SU-DHL-6 (cell line): ENCODE measurements around the gene PRSS2.
"Not testable (repeated sequence)": the region's sequence is repeated elsewhere in the genome, so short reads cannot be mapped to it uniquely, and the experiment has no call there.

ENCODE experiments used
- H2AFZ ChIP-seq: fragments of 200-600 bp; sonication (generic); 2 replicates; pipeline ENCODE4 v1.6.1; 2014; ENCODE audit warnings: low read depth, mild to moderate bottlenecking, moderate library complexity, mixed read lengths, antibody characterized with exemption, low read length; ENCODE audit not compliant: severe bottlenecking
- H3F3A ChIP-seq: fragments of 200-600 bp; shearing (Covaris generic); 2 replicates; pipeline ENCODE4 v1.6.0; 2016; ENCODE audit warnings: antibody characterized with exemption, mild to moderate bottlenecking; ENCODE audit not compliant: insufficient read depth
- H3K27ac ChIP-seq: fragments of 200-600 bp; sonication (generic); 2 replicates; pipeline ENCODE4 v1.5.1; 2016; ENCODE audit warnings: low read depth, mild to moderate bottlenecking, low read length, moderate library complexity, mixed read lengths
- H3K27me3 ChIP-seq: fragments of 200-600 bp; sonication (generic), shearing (Covaris generic); 2 replicates; pipeline ENCODE4 v1.6.0; 2014; ENCODE audit warnings: mild to moderate bottlenecking, low read length
- H3K36me3 ChIP-seq: fragments of 200-600 bp; sonication (generic); 2 replicates; pipeline ENCODE4 v1.6.1; 2014; ENCODE audit warnings: mild to moderate bottlenecking, low read length, mixed read lengths
- H3K4me2 ChIP-seq: fragments of 300-600, 200-600 bp; shearing (Covaris generic), sonication (generic); 2 replicates; pipeline ENCODE4 v1.6.0; 2014; ENCODE audit warnings: low read length, low read depth, mild to moderate bottlenecking; ENCODE audit not compliant: poor library complexity, severe bottlenecking
- H3K4me3 ChIP-seq: fragments of 200-600 bp; sonication (generic); 2 replicates; pipeline ENCODE4 v1.5.1; 2014; ENCODE audit warnings: antibody characterized with exemption, low read length, mild to moderate bottlenecking, mixed read lengths; ENCODE audit not compliant: insufficient read depth, poor library complexity, severe bottlenecking
- H3K79me2 ChIP-seq: fragments of 200-600 bp; sonication (generic); 2 replicates; pipeline ENCODE4 v1.6.1; 2014; ENCODE audit warnings: mild to moderate bottlenecking, low read length, moderate library complexity; ENCODE audit not compliant: insufficient read depth
- H3K9ac ChIP-seq: fragments of 200-600 bp; sonication (generic); 2 replicates; pipeline ENCODE4 v1.7.0; 2014; ENCODE audit warnings: mild to moderate bottlenecking, low read length
- H3K9me2 ChIP-seq: fragments of 200-600 bp; sonication (generic); replicated peaks from 2 replicates; pipeline ENCODE4 v1.6.1; 2014; ENCODE audit warnings: low read length; ENCODE audit not compliant: insufficient read depth
- H3K9me3 ChIP-seq: fragments of 200-600 bp; sonication (generic); 2 replicates; pipeline ENCODE4 v1.6.1; 2014; ENCODE audit warnings: low read length, mixed read lengths; ENCODE audit not compliant: insufficient read depth
- H4K20me1 ChIP-seq: fragments of 200-600 bp; sonication (generic); 2 replicates; pipeline ENCODE4 v1.6.1; 2014; ENCODE audit warnings: low read depth, mild to moderate bottlenecking, antibody characterized with exemption, low read length, moderate library complexity, mixed read lengths
- CTCF ChIP-seq: fragments of 200-600 bp; sonication (generic); IDR thresholded peaks from one replicate; pipeline ENCODE4 v1.5.1; 2017; ENCODE audit warnings: antibody characterized with exemption, mild to moderate bottlenecking, low read length, moderate library complexity; ENCODE audit not compliant: insufficient read depth, poor library complexity, severe bottlenecking
- EZH2phosphoT487 ChIP-seq: fragments of 200-600 bp; sonication (generic), shearing (Covaris generic); conservative IDR thresholded peaks from 2 replicates; pipeline ENCODE4 v1.6.1; 2018; ENCODE audit warnings: mild to moderate bottlenecking, antibody characterized with exemption, low read length, moderate library complexity, mixed read lengths

Gene PRSS2

GRCh38 chr7:142754681-142755575 lies 15.8 kb upstream of the PRSS2 start:
- H3K4me3 ChIP-seq, result no peak overlapping the region
- no peaks in the 10 kb centered on the region for H3K79me2 ChIP-seq
- H3K9me2 ChIP-seq, result no peaks in the 10 kb centered on the region
- H3F3A ChIP-seq, result no peaks in the 10 kb centered on the region
- H3K9ac ChIP-seq, result no peak overlapping the region
- no peak overlapping the region for H2AFZ ChIP-seq
- H3K4me2 ChIP-seq, result no peak overlapping the region
- no peaks in the 10 kb centered on the region for H3K36me3 ChIP-seq
- no peaks in the 10 kb centered on the region for H3K27me3 ChIP-seq
- TF ChIP-seq EZH2phosphoT487 (no peak), CTCF (no peak)
- H3K27ac ChIP-seq, result no peak overlapping the region
- no peaks in the 10 kb centered on the region for H4K20me1 ChIP-seq
- no peaks in the 10 kb centered on the region for H3K9me3 ChIP-seq

- H3K4me3 ChIP-seq, H3K9me3 ChIP-seq, H3K79me2 ChIP-seq, H3F3A ChIP-seq, H3K27ac ChIP-seq, H3K4me2 ChIP-seq, H3K36me3 ChIP-seq, H4K20me1 ChIP-seq, H2AFZ ChIP-seq, H3K27me3 ChIP-seq, H3K9me2 ChIP-seq, H3K9ac ChIP-seq: not testable (repeated sequence)
Observed at GRCh38 chr7:142758312-142758711, 12.5 kb upstream of the PRSS2 start.

- Histone ChIP-seq H3K9ac (no peak overlapping the region), H3K79me2 (no peaks in the 10 kb centered on the region), H3K9me2 (no peaks in the 10 kb centered on the region), H3K4me2 (no peak overlapping the region), H3F3A (no peaks in the 10 kb centered on the region), H3K27me3 (no peaks in the 10 kb centered on the region), H2AFZ (no peak overlapping the region), H3K36me3 (no peaks in the 10 kb centered on the region), H4K20me1 (no peaks in the 10 kb centered on the region), H3K9me3 (no peaks in the 10 kb centered on the region), H3K27ac (no peak overlapping the region), H3K4me3 (no peak overlapping the region)
- no peak for TF ChIP-seq CTCF
- TF ChIP-seq EZH2phosphoT487, result no peak
Observed at GRCh38 chr7:142759433-142759832, 11.3 kb upstream of the PRSS2 start.

- Histone ChIP-seq H2AFZ (no peak overlapping the region), H3K79me2 (no peaks in the 10 kb centered on the region), H3K27ac (no peak overlapping the region), H3K9me3 (no peaks in the 10 kb centered on the region), H3K36me3 (no peaks in the 10 kb centered on the region), H4K20me1 (no peaks in the 10 kb centered on the region), H3K9ac (no peak overlapping the region), H3K9me2 (no peaks in the 10 kb centered on the region), H3K27me3 (no peaks in the 10 kb centered on the region), H3K4me3 (no peak overlapping the region), H3K4me2 (no peak overlapping the region), H3F3A (no peaks in the 10 kb centered on the region)
- TF ChIP-seq EZH2phosphoT487, result no peak
- no peak for TF ChIP-seq CTCF
Observed at GRCh38 chr7:142760071-142760642, 10.6 kb upstream of the PRSS2 start.

DNA sequence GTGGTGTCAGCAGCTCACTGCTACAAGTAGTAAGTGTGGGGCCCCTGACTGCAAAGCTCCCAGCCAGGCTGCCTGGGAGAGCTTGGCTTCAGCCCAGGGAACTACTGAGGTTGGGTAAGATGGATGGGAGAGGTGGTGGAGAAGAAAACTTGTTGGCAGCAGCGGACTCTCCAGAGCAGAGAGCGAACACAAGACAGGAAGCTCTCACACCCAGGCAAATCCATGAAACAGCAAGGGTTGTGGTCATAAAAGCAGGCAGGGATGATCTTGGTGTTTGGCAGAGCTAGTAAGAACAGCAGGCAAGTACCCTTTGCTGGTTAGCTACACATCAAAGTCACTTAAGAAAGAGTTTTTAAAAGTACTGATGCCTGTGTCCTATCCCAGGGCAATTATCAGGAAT lies 9.2 kb upstream of the PRSS2 start:
- H3K9ac ChIP-seq, H2AFZ ChIP-seq, H3K79me2 ChIP-seq, H3K9me2 ChIP-seq, H3K4me2 ChIP-seq, H3K4me3 ChIP-seq, H3F3A ChIP-seq, H3K9me3 ChIP-seq, H3K27ac ChIP-seq, H4K20me1 ChIP-seq, H3K36me3 ChIP-seq, H3K27me3 ChIP-seq: not testable (repeated sequence)
